Glomerular visceral epithelial cell (primary cell): ENCODE results near the gene FCRL1.

Source experiments
- DNase-seq: peaks from one replicate; pipeline ENCODE4 v3.0.0-alpha.2; 2016; ENCODE audit errors: extremely low spot score

FCRL1 gene

GRCh38 chr1:157803851-157804250 lies 16.1 kb downstream of the FCRL1 start:
- no peak for DNase-seq

- DNase-seq: no peak
These were observed 19.9 kb downstream of the FCRL1 start for GRCh38 chr1:157799996-157800395.

GRCh38 chr1:157798211-157798610 lies 21.7 kb downstream of the FCRL1 start:
- DNase-seq: peak; percentile 56

- no peak for DNase-seq
These were observed 34.7 kb downstream of the FCRL1 start for GRCh38 chr1:157785248-157785647.

- no peak for DNase-seq
These were observed 35.1 kb downstream of the FCRL1 start for GRCh38 chr1:157784801-157785200.

GRCh38 chr1:157782931-157783330 lies 37.0 kb downstream of the FCRL1 start:
- DNase-seq: no peak

GRCh38 chr1:157781048-157781447 lies 38.9 kb downstream of the FCRL1 start:
- DNase-seq: no peak

GRCh38 chr1:157776971-157777391 lies 42.9 kb downstream of the FCRL1 start, which contains the start of gene FCRL2:
Gene FCRL2, minus strand, starts transcription at chr1:157777132. Its CDS starts 59 bp downstream, at chr1:157777073.
- no peak for DNase-seq

- no peak for DNase-seq
These were observed 44.6 kb downstream of the FCRL1 start for GRCh38 chr1:157775101-157775870.

GRCh38 chr1:157774412-157774811 lies 45.5 kb downstream of the FCRL1 start:
- DNase-seq: no peak

GRCh38 chr1:157773493-157774350 lies 46.2 kb downstream of the FCRL1 start:
- no peak for DNase-seq

- DNase-seq: no peak
These were observed 48.1 kb downstream of the FCRL1 start for GRCh38 chr1:157771661-157772425.

GRCh38 chr1:157770442-157771043 lies 49.4 kb downstream of the FCRL1 start:
- DNase-seq: no peak

- no peak for DNase-seq
These were observed 53.1 kb downstream of the FCRL1 start for GRCh38 chr1:157766792-157767191.

- DNase-seq: no peak
These were observed 61.9 kb downstream of the FCRL1 start for GRCh38 chr1:157758018-157758417.

GRCh38 chr1:157753611-157754010 lies 66.3 kb downstream of the FCRL1 start:
- DNase-seq: no peak

- no peak for DNase-seq
These were observed 68.6 kb downstream of the FCRL1 start for GRCh38 chr1:157751283-157751682.

- DNase-seq: no peak
These were observed 71.6 kb downstream of the FCRL1 start for GRCh38 chr1:157748262-157748817.
